Frontal cortex (tissue), 4 donors: ENCODE measurements around the gene FUT9. TPM values are rescaled to one million over a fixed set of nuclear protein-coding genes. Genes with fewer than 3 reads are reported as not detected.

Experiments
- DNase-seq, 2 donors: peaks; one replicate each; pipeline ENCODE4 v3.0.0; 2012; ENCODE audit warnings: low spot score in 2 of 2
- FAIRE-seq: peaks from 2 replicates; lab custom pipeline; 2012; peaks lifted over from hg19 to GRCh38; lab: Jason Lieb, UNC
- total RNA-seq: library from RNA; depleted of rRNA; stranded (reverse); fragments of >200 nt; gene quantifications from one replicate; pipeline ENCODE4 v1.2.3, GENCODE V29; 2014
- donor health status: control.
- donor health status: control.
- donor health status: control.

The FUT9 gene
- total RNA-seq = 55.8 TPM

DNA sequence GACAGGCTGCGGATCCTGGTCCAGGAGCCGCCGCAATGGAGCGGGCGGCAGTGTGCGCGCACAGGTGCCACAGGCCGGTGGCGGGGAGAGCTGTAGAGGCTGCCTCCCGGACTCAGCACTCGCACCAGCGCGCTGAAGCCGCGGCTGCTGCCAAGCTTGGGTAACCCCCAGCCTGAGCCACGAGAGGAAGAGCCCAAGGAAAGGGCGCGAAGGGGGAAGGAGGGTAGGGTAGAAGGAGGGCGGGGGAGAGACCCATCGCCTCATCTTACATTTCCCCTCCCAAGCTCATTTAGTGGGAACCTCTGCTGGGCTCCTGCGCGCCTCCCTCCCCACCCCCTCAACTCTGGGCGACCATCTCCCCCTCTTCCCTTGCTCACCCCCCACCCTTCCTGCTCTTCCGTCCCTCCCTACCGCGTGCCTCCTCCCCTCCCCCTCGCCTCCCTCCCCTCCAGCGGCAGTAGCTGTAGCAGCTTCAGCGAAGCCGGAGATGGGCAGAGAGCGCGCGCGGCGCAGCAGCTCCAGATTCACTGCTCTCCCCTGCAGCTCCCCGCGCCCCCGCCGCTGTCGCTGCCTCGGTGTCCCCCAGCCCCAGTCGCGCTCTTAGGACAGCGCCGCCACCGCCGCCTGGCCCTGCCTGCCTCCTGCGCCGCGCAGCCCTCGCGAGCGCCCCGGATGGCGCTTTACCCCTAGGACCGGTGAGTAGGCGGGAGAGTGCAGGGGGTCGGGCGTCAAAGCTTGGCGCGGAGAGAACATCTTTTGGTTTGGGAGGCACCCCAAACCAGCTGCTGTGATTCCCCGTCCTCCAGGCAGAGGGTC, at the start of gene FUT9:
Gene FUT9 (plus strand): TSS at position 457 of the 816 bp plus-strand sequence. CDS start 187,182 bp downstream, outside the sequence.
- peak; percentile 49 to 67 for DNase-seq
- no peak for FAIRE-seq

DNA sequence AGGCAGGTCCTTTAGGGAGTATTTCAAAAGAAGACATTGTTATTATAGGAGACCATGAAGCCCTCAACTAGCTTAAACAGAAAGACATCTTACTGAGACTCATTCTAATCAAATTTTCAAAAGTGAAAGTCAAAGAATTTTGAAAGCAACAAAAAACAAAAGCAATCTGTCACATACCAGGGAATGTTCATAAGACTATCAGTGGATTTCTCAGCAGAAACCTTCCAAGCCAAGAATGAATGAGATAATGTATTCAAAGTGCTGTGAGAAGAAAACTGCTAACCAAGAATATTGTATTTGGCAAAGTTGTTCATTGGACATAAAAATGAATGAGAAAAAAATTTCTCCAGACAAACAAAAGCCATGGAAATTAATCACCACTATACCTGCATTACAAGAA, 48.2 kb upstream of the FUT9 start:
- DNase-seq (no peak), FAIRE-seq (no peak)

GRCh38 chr6:95973976-95974375, 41.8 kb upstream of the FUT9 start:
- DNase-seq (no peak), FAIRE-seq (no peak)

- no peak for FAIRE-seq
Measured at GRCh38 chr6:95978230-95978629, 37.5 kb upstream of the FUT9 start.

DNA sequence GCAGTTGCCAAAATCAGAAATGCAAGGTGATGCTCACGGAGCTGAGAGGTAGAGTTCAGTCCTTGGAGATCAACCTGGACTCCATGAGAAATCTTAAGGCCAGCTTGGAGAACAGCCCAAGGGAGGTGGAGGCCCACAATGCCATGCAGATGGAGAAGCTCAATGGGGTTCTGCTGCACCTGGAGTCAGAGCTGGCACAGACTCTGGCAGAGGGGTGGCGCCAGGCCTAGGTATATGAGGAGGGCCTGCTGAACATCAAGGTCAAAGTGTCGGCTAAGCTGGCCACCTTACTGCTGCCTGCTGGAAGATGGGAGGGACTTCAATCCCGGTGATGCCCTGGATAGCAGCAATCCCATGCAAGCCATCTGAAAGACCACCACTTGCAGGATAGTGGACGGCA, 23.9 kb upstream of the FUT9 start:
- no peak for FAIRE-seq
- DNase-seq = no peak

More at GRCh38 chr6:95978230-95978629, 37.5 kb upstream of the FUT9 start:
- no peak for DNase-seq

DNA sequence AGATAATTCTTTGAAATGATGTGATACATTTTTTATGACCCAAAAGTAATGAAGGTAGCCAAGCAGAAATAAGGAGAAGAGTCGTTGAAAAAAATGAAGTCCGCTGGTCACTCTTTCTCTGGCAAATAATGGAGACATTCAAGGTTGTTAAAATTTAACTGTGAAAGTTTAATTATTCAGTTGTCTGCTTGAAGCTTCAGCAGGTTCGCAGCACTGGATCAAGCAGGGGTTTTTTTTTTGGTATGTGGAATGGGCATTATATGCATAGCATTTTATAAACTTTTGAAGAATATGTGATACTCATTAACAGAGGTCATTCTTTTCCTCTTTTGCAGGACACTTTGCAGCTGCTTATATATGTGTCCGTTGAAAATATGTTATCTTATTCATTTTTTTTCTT, 21.6 kb upstream of the FUT9 start:
- no peak for DNase-seq
- FAIRE-seq = no peak

DNA sequence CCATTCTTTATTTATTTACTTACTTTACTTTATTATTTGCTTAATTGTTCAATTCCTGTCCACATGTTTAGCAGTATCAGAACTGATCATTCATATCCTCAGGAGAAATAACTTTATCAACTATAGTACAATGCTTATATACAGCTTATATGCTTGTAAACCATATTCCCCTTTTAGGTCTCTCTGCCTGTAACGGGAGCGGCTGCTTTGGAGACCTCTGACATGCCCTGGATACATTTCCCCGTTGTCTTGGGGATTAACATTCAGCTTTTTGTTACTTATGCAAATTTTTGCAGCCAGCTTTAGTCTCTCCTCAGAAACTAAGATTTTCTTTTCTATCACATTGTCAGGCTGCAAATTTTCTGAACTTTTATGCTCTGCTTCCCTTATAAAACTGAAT, 17.6 kb upstream of the FUT9 start:
- DNase-seq (no peak), FAIRE-seq (no peak)

DNA sequence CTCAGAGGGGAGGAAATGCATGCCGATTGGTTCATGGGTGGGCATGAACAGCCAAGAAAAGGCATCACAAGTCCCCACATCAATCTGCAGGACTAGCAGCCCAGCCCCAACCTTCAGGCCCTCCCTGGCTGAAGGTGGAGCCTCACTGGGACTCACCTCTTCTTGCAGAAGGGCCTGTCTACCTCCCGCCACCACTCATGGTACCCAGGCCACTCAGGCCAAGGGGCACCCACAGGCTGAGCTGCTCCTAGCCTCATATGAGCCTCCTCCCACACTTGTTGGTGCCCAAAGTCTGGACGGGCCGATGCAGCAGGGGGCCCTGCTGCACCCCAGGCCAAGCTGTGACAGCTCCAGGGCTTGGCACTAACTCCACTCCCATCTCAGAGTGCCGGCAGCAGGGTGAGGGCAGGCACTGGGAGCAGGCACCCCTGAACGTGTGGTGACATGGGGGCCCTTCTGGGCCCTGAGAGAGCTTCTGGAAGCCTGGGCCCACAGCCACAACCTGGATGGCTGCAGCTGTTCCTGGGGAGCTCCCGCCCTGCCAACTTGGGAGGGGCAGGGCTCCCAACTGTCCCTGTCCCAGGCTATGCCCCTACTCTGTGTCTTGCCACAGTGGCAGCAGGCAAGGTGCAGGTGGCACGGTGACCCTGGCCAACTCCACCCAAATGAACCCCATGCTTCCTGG, 13.7 kb upstream of the FUT9 start:
- DNase-seq (no peak), FAIRE-seq (no peak)

DNA sequence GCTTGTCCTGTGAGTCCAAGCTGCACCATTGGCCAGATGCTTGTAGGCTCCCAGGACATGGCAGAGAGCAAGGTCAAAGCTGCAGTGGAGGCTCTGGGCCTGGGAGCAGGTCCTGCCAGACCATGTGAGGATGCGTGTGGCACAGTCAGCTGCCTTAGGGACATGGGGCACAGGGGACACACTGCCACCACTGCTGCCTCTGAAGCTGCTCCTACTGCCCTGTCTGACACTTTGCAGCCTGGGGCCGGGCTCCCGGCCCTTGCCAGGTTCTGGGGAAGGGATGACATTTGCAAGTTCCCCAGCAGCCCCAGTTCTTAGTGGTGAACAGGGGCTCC, 13.2 kb upstream of the FUT9 start:
- DNase-seq = no peak
- FAIRE-seq = no peak

GRCh38 chr6:96002912-96003311, 12.9 kb upstream of the FUT9 start:
- FAIRE-seq = no peak
- no peak for DNase-seq

DNA sequence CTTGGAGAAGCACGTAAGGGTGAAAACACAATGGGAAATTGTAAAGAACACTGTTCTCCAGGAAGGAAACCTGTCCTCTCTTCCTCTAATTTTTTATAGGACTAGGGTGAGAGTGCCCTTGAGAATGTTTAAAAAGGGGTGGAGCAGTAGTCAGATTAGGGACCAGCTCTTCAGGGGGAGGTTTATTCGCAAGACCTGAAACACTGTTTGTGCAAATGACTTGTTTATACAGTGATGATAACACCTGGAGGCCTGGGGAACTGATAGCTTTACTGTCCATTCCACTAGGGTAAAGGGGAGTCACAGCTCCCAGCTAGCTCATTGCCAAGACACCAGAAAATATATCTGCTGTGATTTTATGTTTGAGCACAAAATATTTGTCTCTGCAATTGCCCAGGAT, 8.1 kb upstream of the FUT9 start:
- FAIRE-seq = no peak
- no peak for DNase-seq

DNA sequence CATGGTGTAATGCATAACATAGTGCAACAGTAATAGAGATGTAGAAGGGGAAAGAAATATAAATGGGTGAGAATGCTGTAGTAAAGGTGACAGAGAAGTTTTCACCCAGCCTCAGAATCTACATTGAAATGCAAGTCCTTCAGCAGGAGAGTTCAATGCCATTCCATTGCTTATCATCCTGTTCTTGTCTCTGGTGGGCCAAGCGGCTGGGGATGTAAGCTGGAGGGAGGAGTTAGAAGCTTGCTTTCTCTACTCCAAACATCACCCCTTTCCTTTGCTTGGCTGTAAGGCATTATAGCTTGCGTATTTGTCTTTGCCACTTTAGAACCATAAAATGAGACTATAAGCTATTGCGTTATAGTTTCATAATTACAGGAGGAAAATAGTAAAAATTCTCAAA, 2.2 kb upstream of the FUT9 start:
- DNase-seq (no peak), FAIRE-seq (no peak)

GRCh38 chr6:96014846-96015517, 792 bp upstream of the FUT9 start:
- DNase-seq (peak; percentile 12 to 37), FAIRE-seq (no peak)

DNA sequence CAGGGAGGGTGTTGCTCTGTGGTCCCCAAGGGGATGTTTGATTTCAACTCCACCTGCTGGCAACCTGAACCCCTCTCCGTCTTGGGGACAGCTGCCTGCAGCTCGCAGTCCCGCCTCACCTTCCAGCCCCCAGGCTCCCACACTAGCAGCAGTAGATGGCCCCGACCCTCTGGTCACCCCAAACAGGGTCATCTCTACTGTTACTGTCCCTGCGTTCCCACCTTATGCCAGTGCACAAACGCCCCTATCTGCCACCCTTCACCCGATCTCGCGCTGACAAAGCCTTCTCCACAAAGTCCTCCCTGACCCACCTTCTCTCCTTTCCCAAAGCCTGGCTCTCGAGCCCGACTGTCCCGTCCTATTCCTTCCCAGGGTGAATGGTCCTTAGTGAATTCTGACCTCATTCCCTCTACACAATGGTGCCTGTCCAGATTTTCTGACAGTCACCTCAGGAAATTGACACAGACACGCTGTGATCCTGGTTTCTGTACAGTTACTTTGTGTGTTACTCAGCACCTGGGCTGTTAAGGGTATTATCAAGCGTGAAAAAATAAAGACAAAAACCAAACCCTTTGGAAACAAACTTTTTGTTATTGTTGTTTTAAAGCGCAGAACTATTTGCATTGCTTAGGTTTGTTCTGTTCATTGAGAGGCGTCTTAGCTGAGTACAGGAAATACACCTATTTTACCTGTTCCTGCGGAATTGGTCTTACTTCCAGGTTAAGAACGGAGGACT, 728 bp downstream of the FUT9 start:
- no peak for DNase-seq
- no peak for FAIRE-seq

- FAIRE-seq = no peak
- no peak for DNase-seq
Measured at GRCh38 chr6:96017070-96017359, 1.2 kb downstream of the FUT9 start.

DNA sequence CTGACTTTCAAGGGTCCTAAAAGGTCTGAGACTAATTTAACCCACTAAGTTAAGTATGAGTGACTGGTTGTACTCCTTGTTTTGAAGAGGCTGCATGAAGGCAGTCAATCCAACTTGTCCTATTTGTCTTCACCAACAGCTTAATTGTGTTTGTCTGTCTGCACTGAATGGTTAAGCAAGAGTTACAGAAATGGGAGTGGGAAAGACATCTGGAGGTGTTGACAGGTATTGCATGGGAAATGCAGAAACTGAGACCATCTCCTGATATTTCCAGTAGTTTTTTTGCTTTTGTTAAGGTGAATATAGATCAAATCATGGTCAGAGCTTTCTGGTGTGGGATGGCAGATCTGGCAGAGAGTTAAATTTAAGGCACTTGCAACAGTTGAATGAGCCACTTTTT, 6.5 kb downstream of the FUT9 start:
- no peak for FAIRE-seq
- DNase-seq = no peak

DNA sequence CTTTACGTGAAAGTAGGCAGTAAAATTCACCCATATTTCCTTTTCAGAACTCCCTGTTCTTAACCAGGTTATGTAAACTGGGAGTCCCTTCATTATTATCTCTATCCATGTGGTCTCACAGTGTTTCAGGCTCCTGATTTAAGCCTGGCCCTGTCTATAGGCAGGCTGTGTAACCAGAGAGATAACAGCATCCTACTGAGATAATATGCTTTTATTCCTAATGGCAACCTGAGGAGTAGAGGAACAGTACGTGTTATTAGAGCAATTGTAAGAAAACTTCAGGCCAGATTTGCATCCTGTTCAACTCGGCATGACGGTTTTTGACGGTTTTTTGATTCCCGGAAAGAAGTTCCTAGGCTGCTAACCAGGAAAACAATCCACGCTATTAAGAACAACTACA, 16.9 kb downstream of the FUT9 start:
- FAIRE-seq (no peak), DNase-seq (no peak)

DNA sequence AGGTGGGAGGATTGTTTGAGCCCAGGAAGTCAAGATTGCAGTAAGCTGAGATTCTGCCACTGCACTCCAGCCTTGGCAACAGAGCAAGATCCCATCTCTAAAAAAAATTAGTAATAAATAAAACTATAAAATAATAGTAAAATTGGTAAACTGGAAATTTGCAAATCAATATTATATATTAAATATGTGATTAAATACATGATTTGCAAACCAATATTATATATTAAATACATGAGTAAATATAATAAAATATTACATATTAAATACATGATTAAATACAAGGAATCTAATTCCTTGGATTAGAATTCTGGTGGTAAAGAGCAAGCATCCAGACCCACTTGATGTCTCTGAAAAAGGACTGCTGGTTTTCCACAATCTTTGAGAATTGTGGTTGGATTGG, 35.8 kb downstream of the FUT9 start:
- DNase-seq (no peak), FAIRE-seq (peak; percentile 31)

DNA sequence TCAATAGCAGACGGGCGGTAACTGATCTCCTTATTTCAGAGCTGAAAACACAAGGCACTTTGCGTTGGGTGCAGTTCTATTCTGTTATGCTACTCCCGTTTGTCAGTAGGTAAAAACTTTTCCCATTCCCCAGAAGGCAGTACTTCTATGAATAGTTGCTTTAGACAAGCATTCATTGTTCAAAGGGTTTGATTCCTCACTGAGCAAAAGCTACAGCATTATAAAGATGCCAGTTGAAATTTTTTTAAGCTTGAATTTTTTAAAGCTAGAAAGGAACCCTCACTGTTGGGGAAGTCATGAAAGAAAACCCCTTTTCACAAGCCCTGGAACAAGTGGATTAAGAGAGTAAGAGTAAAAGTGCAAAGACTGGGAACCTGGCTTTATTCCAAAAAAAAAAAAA, 42.3 kb downstream of the FUT9 start:
- DNase-seq (peak in 1 of 2 donors; percentile 10), FAIRE-seq (no peak)

DNA sequence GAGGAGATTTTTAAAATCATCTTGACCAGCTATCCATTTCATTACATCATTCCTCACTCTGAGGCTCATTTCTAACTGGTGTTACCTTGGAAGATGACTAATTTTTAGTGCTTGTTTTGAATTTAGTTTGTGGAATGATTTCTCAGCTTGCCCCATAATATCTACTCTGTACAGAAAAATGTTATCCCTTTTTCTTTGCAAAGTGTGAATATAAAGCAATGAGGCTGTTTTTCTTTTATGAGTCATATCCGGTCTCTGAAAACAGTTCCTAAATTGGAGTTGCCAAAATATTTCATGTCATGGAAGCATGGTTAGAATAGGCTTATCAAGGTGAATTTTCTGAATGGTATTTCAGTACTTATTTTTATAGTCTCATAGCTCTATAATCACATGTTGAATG, 43.8 kb downstream of the FUT9 start:
- DNase-seq (no peak), FAIRE-seq (no peak)

DNA sequence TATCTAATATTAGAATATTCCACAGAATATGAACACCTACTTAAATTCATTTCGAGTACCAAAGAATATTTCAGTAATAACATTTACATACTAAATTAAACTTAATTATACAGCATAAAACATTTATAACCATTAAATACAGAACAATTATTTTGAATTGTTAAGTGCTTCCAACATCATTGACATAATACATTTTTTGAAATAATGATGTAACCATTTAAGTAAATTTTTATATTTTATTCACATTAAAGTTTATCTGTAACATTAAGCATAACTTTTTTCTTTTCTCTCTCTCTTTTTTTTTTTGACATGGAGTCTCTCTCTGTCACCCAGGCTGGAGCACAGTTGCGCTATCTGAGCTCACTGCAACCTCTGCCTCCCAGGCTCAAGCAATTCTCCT, 44.5 kb downstream of the FUT9 start:
- DNase-seq (no peak), FAIRE-seq (peak; percentile 66)
